Natural killer cell treated with Interleukin-12 subunit alpha and Interleukin-12 subunit beta and Interleukin-15 and Interleukin-18, amount 100 ng/mL, for 72 hours (primary cell): ENCODE measurements around the gene FAM193A. TPM values are rescaled to one million over a fixed set of nuclear protein-coding genes. Genes with fewer than 3 reads are reported as not detected.
"Not testable (repeated sequence)": the region's sequence is repeated elsewhere in the genome, so short reads cannot be mapped to it uniquely, and the experiment has no call there.

Source experiments
- ATAC-seq, 2 donors: fragments of 150-1000 bp; cut with Tn5 transposase in 1 of 2; sonication (Bioruptor Pico), chemical (Tn5 transposase) in 1 of 2; 2 replicates each; pipeline ENCODE4 v1.10.0; 2021
- DNase-seq: peaks from one replicate; pipeline ENCODE4 v3.0.0; 2022; ENCODE audit warnings: low spot score
- H3K27ac Mint-ChIP-seq, 2 donors: 1 replicate in 1 of 2; 2 replicates in 1 of 2; pipeline ENCODE4 v1.8.0; 2022; ENCODE audit warnings: mixed read lengths in 2 of 2, mild to moderate bottlenecking in 1 of 2, moderate library complexity in 1 of 2
- H3K27me3 Mint-ChIP-seq, 2 donors: 1 replicate in 1 of 2; 2 replicates in 1 of 2; pipeline ENCODE4 v1.8.0; 2022; ENCODE audit warnings: mixed read lengths in 2 of 2
- H3K36me3 Mint-ChIP-seq: one replicate; pipeline ENCODE4 v1.8.0; 2022; ENCODE audit warnings: mixed read lengths
- H3K4me1 Mint-ChIP-seq, 2 donors: 1 replicate in 1 of 2; 2 replicates in 1 of 2; pipeline ENCODE4 v1.8.0; 2022; ENCODE audit warnings: low read depth in 2 of 2, mixed read lengths in 2 of 2, mild to moderate bottlenecking in 1 of 2
- H3K4me3 Mint-ChIP-seq: one replicate; pipeline ENCODE4 v1.8.0; 2022; ENCODE audit warnings: mixed read lengths
- H3K9me3 Mint-ChIP-seq: 2 replicates; pipeline ENCODE4 v1.8.0; 2022; ENCODE audit warnings: mixed read lengths
- total RNA-seq, 2 donors: library from RNA; stranded (reverse); gene quantifications; one replicate each; pipeline ENCODE4 v1.2.3, GENCODE V29; 2022

FAM193A gene
- total RNA-seq, 2 donors from 2014 or later, result 28.0 to 50.9 TPM

DNA sequence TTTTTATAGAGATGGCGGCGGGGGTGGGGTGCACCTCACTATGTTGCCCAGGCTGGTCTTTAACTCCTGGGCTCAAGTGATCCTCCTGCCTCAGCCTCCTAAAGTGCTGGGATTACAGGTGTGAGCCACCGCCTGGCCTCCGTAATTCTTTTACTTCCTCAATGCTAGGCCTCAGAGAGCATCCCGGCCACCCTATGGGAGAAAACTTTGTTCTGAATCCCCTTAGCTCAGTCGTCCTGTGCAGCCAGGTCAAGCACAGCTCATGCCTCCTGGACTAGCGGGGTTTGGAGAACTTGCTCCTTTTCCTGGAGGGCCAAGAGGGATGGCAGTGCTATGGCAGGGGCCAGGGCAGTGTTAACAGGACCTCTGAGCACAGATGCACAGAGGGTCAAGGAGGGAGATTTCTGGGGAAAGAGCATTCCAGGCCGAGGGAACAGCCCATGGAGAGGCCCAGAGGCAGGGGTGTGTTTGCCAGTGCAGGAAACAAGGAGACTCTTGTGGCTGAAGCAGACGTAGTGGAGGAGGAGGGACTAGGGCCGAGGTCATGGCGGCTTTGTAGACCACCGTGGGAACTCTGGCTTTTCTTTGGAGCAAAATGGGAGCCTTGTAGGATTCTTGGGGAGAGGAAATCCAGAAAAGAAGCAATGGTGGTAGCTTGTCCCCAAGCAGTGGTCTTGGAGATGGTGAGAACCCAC is 229.5 kb downstream of the FAM193A start:
- Mint-ChIP-seq H3K4me3 (no peak overlapping the region), H3K27ac (peak overlapping the region; percentile 46 to 50), H3K27me3 (no peaks in the 10 kb centered on the region), H3K9me3 (no peaks in the 10 kb centered on the region), H3K36me3 (no peaks in the 10 kb centered on the region), H3K4me1 (peaks cover 6 to 21% of the 10 kb centered on the region in 2 donors)
- ATAC-seq (no peak), DNase-seq (peak; percentile 28)

DNA sequence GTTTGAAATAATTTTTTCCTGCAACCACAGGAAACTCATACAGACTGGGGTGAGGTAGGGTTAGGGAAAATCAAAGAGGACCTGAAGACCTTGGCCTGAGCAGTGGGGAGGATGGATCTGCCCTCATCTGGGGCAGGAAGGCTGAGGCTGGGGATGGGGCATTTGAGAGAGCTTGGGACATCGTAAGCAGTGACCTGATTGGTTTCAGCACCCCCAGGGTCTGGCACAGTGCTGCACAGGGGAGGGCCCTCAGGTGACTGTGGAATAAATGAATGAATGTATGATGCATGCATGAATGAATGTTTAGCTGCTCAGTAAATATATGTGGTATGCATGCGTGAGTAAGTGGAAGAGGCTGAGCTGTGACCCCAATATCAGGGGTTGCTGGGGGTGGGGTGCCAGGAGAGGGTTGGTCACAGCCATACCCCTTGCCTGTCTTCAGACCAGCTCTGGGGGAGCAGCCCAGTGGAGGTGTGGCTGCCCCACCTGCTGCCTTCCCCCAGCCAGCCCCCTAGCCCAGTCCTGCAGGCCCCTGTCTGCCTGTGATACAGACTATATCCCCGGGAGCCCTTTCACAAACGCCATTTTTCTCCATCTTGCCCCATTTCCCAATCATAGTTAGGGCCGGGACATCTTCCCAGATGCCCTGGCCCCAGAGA is 230.7 kb downstream of the FAM193A start:
- Mint-ChIP-seq H3K27ac (peak overlapping the region in 1 of 2 donors; percentile 50), H3K36me3 (no peaks in the 10 kb centered on the region), H3K27me3 (no peaks in the 10 kb centered on the region), H3K4me1 (peaks cover 11 to 21% of the 10 kb centered on the region in 2 donors), H3K4me3 (no peak overlapping the region), H3K9me3 (no peaks in the 10 kb centered on the region)
- ATAC-seq (no peak), DNase-seq (peak; percentile 42)

- Mint-ChIP-seq H3K4me3 (no peak overlapping the region), H3K27ac (no peak overlapping the region), H3K36me3 (no peaks in the 10 kb centered on the region), H3K4me1 (peaks cover 11 to 19% of the 10 kb centered on the region in 2 donors), H3K9me3 (no peaks in the 10 kb centered on the region), H3K27me3 (no peaks in the 10 kb centered on the region)
- DNase-seq (peak; percentile 18), ATAC-seq (no peak)
Measured at GRCh38 chr4:2767705-2768074, 231.2 kb downstream of the FAM193A start.

GRCh38 chr4:2768124-2768523 is 231.7 kb downstream of the FAM193A start:
- DNase-seq (peak; percentile 15), ATAC-seq (no peak)
- Mint-ChIP-seq H3K4me3 (no peak overlapping the region), H3K4me1 (peaks cover 11 to 19% of the 10 kb centered on the region in 2 donors), H3K9me3 (no peaks in the 10 kb centered on the region), H3K27ac (no peak overlapping the region), H3K36me3 (no peaks in the 10 kb centered on the region), H3K27me3 (no peaks in the 10 kb centered on the region)

DNA sequence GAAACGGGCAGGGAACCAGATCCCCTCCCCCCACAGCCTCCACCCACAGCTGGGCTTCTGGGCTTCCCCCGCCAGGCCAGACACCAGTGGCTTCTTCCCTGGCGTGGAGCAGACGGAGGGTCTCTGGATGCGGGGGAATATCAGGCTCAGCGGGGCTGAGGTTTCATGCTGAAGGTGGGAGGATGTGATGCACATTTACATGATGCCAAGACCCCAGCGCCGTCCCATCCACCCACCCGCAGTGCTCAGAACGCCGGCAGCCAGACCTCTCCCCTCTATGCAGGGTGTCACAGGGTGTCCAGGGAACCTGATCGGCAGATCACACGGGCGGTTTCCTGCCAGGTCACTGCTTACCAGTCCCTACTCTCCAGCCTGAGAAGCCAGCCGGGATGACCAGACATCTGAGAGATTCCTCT is 232.5 kb downstream of the FAM193A start:
- Mint-ChIP-seq H3K4me1 (peaks cover 11 to 19% of the 10 kb centered on the region in 2 donors), H3K27ac (peak overlapping the region in 1 of 2 donors; percentile 38)

DNA sequence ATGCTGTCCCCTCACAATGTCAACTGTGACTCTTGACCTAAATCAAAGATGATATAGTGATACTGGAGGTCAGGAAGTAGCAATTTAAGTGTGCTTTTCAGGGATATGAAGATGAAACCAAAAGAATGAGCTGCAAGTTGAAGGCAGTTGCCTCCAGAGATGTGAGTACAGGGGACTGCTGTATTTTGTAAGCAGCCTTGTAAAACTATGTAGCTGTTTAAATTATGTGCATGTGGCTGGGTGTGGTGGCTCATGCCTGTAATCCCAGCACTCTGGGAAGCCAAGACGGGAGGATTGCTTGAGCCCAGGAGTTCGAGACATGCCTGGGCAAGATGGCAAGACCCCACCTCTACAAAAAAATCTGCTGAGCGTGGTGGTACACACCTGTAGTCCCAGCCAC is 234.8 kb downstream of the FAM193A start:
- Mint-ChIP-seq H3K36me3 (no peaks in the 10 kb centered on the region), H3K27ac (peak overlapping the region; percentile 3 to 7), H3K27me3 (no peaks in the 10 kb centered on the region), H3K4me1 (peaks cover 11 to 17% of the 10 kb centered on the region in 2 donors), H3K9me3 (no peaks in the 10 kb centered on the region), H3K4me3 (no peak overlapping the region)
- DNase-seq (no peak), ATAC-seq (no peak)

More for the DNA sequence above, 232.5 kb downstream of the FAM193A start:
- Mint-ChIP-seq H3K36me3 (no peaks in the 10 kb centered on the region), H3K4me3 (no peak overlapping the region), H3K9me3 (no peaks in the 10 kb centered on the region), H3K27me3 (no peaks in the 10 kb centered on the region)
- DNase-seq (peak; percentile 54), ATAC-seq (no peak)

DNA sequence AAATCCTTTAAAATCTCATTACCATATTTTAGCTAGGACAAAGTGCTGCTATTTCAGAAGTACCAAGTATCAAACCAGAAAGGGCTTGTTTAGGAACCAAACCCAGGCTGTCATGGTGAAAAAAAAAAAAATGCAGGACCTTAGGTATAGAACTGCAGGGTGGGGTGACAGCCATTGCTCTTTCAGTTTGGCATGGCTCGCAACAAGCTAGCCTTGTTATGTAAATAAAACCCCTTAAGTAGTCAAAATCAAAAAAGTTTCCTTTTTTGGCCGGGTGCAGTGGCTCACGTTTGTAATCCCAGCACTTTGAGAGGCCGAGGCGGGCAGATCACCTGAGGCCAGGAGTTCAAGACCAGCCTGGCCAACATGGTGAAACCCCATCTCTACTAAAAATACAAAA is 244.2 kb downstream of the FAM193A start:
- H3K9me3 Mint-ChIP-seq, ATAC-seq, H3K4me1 Mint-ChIP-seq, DNase-seq, H3K27ac Mint-ChIP-seq, H3K36me3 Mint-ChIP-seq, H3K4me3 Mint-ChIP-seq, H3K27me3 Mint-ChIP-seq: not testable (repeated sequence)

DNA sequence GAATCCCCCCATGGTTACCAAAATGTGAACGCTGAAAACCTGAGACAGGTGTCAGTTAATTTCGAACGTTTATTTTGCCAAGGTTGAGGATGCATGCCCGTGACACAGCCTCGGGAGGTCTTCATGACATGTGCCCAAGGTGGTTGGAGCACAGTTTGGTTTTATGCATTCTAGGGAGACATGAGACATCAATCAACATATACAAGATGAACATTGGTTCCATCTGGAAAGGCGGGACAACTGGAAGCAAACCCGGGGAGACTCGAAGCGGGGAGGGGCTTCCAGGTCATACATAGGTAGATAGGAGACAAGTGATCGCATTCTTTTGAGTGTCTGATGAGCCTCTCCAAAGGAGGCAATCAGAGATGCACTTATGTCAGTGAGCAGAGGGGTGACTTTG is 245.5 kb downstream of the FAM193A start:
- H3K27ac Mint-ChIP-seq, result no peak overlapping the region
- peaks cover 6% of the 10 kb centered on the region for H3K36me3 Mint-ChIP-seq
- H3K4me3 Mint-ChIP-seq, result no peak overlapping the region
- peaks cover 8% of the 10 kb centered on the region for H3K9me3 Mint-ChIP-seq
- no peaks in the 10 kb centered on the region for H3K27me3 Mint-ChIP-seq
- no peak for ATAC-seq
- DNase-seq, result peak; percentile 37
- peaks cover 0 to under 1% of the 10 kb centered on the region in 2 donors for H3K4me1 Mint-ChIP-seq

Other genes with a start within 250 kb of the FAM193A start
- 10 to 100 TPM; 13.8 to 25.6 TPM for gene ZFYVE28, start 118.0 kb upstream of the FAM193A start, total RNA-seq
- not detected for gene CFAP99, start 117.7 kb upstream of the FAM193A start, total RNA-seq
- 100 to 1,000 TPM; 112 to 136 TPM for gene RNF4, start 67.5 kb upstream of the FAM193A start, total RNA-seq
- 10 to 100 TPM; 80.9 to 89.3 TPM for gene TNIP2, start 219.7 kb downstream of the FAM193A start, total RNA-seq